Gastroesophageal sphincter (tissue), 4 donors: ENCODE results near the gene GLI2. TPM values are rescaled to one million over a fixed set of nuclear protein-coding genes. Genes with fewer than 3 reads are reported as not detected.

Experiments used
- ATAC-seq: fragments of 150-250 bp; one replicate; pipeline ENCODE4 v1.9.1; 2016; ENCODE audit warnings: mild to moderate bottlenecking, moderate library complexity
- H3K27ac ChIP-seq, 4 donors: fragments of 200-600 bp; sonication (generic) in 3 of 4; 1 replicate in 3 of 4; 2 replicates in 1 of 4; pipeline ENCODE4 v1.5.1; 2016 to 2019
- H3K27me3 ChIP-seq: fragments of 200-600 bp; sonication (generic); one replicate; pipeline ENCODE4 v1.5.1; 2019
- H3K36me3 ChIP-seq, 2 donors: fragments of 200-600 bp; sonication (generic); one replicate each; pipeline ENCODE4 v1.5.1; 2019; ENCODE audit warnings: control low read depth in 1 of 2
- H3K4me1 ChIP-seq, 3 donors: fragments of 200-600 bp; sonication (generic); 1 replicate in 2 of 3; 2 replicates in 1 of 3; pipeline ENCODE4 v1.5.1; 2016 to 2019; ENCODE audit warnings: control low read depth in 2 of 3
- H3K4me3 ChIP-seq, 2 donors: fragments of 200-600 bp; sonication (generic); one replicate each; pipeline ENCODE4 v1.5.1; 2019; ENCODE audit warnings: mild to moderate bottlenecking in 1 of 2, moderate library complexity in 1 of 2
- H3K9me3 ChIP-seq, 3 donors: fragments of 200-600 bp; sonication (generic); one replicate each; pipeline ENCODE4 v1.5.1; 2017 to 2019; ENCODE audit warnings: control low read depth in 2 of 3
- EP300 ChIP-seq: sonication (generic); formaldehyde crosslinking; IDR thresholded peaks from one replicate; pipeline ENCODE4 v1.6.1; 2017; ENCODE audit warnings: antibody characterized with exemption, mild to moderate bottlenecking
- POLR2A ChIP-seq, 2 donors: fragments of 450-650 bp; IDR thresholded peaks; one replicate each; pipeline ENCODE4 v1.6.1; 2017; ENCODE audit warnings: antibody characterized with exemption in 2 of 2, mild to moderate bottlenecking in 2 of 2, moderate library complexity in 1 of 2
- POLR2AphosphoS5 ChIP-seq: sonication (generic); formaldehyde crosslinking; IDR thresholded peaks from one replicate; pipeline ENCODE4 v1.6.1; 2017; ENCODE audit warnings: antibody characterized with exemption
- WGBS, 2 donors: methylation state at CpG; one replicate each; pipeline ENCODE4 v1.1.5; 2018; ENCODE audit warnings: low coverage in 1 of 2; 5-methylcytosine and 5-hydroxymethylcytosine counted together
- total RNA-seq, 4 donors: library from RNA; depleted of rRNA; stranded (reverse); fragments of >200 nt; gene quantifications; one replicate each; pipeline ENCODE4 v1.1.0, GENCODE V29; 2016
- TF ChIP-seq, protein P1 (sequence below), 4 experiments: fragments of 200-600 bp in 2 of 4; fragments of 450-650 bp in 2 of 4; sonication (generic) in 1 of 4; IDR thresholded peaks; one replicate each; pipeline ENCODE4 v1.5.1; 2017 to 2019; ENCODE audit warnings: antibody characterized with exemption in 4 of 4, mild to moderate bottlenecking in 2 of 4, moderate library complexity in 2 of 4

The GLI2 gene
- total RNA-seq, 4 donors from 2014 or later, result 6.3 to 22.3 (median 11.0) TPM

DNA sequence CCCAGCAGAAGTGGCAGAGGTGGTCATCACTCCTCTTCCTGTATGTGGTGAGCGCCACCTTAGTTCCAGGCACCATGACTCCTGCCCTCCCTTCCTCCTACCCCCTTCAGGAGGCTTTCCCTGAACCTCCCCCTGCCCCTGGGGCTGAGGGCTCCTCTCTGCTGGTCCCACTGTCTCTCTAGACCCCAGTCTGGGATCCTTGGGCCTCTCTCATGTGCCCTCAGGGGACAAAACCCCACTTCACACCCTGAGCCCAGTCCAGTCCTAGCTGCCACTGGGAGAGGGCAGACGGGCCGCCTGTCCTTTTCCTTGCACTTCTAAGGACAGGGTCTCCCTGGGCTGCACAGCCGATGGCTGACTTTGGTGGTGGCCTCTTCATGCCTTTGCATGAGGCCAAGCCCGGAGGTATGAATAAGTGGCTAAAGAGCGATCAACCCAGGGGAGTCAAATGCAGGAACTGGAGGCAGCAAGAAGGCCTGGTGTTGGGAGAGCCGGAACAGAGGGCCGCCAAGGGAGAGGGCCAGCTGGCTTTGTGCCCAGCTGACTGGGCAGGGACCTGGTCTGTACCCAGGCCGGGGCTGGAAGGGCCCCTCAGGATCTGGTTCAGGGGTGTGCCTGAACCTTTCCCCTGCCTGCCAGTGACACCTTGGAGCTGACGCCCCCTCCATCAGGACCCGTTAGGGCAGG is 29.5 kb downstream of the GLI2 start:
- no peak for TF ChIP-seq POLR2AphosphoS5
- no peak for TF ChIP-seq EP300
- TF ChIP-seq POLR2A (IDR thresholded peaks at IDR 0.05), result no peak
- TF ChIP-seq, protein P1, sequence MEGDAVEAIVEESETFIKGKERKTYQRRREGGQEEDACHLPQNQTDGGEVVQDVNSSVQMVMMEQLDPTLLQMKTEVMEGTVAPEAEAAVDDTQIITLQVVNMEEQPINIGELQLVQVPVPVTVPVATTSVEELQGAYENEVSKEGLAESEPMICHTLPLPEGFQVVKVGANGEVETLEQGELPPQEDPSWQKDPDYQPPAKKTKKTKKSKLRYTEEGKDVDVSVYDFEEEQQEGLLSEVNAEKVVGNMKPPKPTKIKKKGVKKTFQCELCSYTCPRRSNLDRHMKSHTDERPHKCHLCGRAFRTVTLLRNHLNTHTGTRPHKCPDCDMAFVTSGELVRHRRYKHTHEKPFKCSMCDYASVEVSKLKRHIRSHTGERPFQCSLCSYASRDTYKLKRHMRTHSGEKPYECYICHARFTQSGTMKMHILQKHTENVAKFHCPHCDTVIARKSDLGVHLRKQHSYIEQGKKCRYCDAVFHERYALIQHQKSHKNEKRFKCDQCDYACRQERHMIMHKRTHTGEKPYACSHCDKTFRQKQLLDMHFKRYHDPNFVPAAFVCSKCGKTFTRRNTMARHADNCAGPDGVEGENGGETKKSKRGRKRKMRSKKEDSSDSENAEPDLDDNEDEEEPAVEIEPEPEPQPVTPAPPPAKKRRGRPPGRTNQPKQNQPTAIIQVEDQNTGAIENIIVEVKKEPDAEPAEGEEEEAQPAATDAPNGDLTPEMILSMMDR (IDR thresholded peaks at IDR 0.05), result no peak
- Histone ChIP-seq H3K27ac (peak overlapping the region in 3 of 4 donors; percentile 70 to 77 (median 73)), H3K27me3 (no peaks in the 10 kb centered on the region), H3K36me3 (no peaks in the 10 kb centered on the region), H3K4me1 (peaks cover 0 to 61% (median 16%) of the 10 kb centered on the region in 3 donors), H3K4me3 (no peak overlapping the region), H3K9me3 (no peaks in the 10 kb centered on the region)
- no peak for ATAC-seq
- 53% methylated on average over 3 of the region's 11 CpGs; no CpG with 5 or more reads in 1 of the 2 donors for WGBS, 2 donors

DNA sequence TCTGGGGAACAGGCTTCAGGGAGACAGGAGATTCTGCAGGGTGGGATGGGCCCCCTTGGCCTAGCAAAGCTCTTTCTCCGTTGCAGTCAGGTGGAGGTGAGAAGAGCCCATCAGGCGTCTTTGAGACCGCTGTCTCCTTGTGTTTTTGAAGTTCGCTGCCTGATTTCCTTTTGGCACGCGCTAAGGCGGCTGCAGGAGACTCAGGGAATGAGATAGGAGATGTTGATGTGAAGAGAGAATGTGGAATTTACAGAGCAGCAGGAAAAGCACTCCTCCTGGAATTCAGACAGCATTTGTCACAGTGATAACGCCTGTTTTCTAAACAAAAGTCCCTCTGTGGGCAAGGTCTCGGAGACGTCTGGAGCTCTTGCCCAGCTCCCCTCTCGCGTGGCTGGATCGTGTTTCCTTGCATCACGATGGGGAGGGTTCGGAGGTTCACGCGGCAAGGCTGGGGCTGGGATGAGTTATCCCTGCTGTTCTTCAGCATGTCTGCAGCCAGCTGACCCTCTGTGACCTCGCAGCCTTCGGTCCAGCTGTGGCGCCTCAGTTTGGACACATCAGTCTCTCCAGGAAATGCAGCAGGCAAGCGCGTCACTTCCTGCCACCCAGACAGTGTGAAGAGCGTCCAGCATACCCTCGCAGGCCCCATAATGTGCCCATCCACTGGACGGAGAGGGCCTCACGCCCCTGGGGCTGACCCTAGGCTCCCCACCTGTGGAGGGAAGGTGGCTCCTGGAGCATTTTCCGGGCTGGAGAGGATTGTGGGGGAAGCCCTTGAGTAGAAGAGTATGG is 30.2 kb downstream of the GLI2 start:
- Histone ChIP-seq H3K4me1 (peaks cover 0 to 59% (median 18%) of the 10 kb centered on the region in 3 donors), H3K27ac (peak overlapping the region in 3 of 4 donors; percentile 70 to 77 (median 73)), H3K4me3 (no peak overlapping the region), H3K9me3 (no peaks in the 10 kb centered on the region), H3K36me3 (no peaks in the 10 kb centered on the region), H3K27me3 (no peaks in the 10 kb centered on the region)
- 20 to 35% methylated on average over 2 of the region's 27 CpGs for WGBS, 2 donors
- TF ChIP-seq, protein P1 (IDR thresholded peaks at IDR 0.05), result no peak
- TF ChIP-seq EP300, result no peak
- no peak for TF ChIP-seq POLR2A (IDR thresholded peaks at IDR 0.05)
- peak; percentile 88 for TF ChIP-seq POLR2AphosphoS5
- ATAC-seq, result peak; percentile 91

DNA sequence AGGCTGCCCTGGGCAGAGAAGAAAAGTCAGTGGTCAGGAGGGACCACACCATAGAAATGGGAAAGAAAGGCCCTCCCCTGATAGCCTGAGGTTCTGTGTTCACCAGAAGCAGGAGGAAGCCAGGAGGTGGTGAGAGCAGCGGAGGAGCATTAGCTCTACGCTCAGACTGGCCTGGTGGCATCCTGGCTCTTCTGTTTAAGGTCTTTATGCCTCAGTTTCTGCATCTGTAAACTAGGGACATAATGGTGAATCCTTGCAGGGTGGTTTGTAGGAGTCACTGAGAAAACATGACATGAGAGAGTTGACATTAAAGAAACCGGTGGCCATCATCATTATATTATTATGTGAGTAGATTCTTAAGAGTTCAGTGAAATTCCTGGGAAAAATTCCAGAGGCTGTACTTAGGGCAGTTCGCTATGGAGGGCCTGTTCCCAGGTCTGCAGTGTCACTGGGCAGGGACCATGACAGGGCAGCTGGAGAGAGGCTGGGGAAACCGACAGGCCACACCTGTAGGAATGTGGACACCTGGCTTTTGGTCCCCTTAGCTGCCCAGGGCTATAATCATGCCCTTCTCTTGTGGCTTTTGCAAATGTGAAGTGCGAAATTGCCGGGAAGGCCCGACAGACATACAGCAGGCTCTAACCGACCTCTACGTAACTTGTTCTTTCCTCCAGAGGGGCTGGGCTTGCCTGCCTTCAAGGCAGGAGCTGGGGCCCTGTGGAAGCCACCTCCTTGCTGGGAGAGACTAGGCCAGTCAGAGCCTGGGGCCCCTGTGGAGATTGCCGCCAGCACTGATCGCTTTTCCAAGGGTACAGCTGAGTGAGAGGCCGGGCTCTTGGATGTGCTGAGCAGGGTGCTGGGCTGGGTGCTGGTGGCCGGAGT is 31.0 kb downstream of the GLI2 start:
- ATAC-seq, result no peak
- no peaks in the 10 kb centered on the region for H3K9me3 ChIP-seq
- TF ChIP-seq, protein P1 (IDR thresholded peaks at IDR 0.05), result no peak
- TF ChIP-seq POLR2AphosphoS5 (no peak), EP300 (no peak), POLR2A (IDR thresholded peaks at IDR 0.05) (no peak)
- WGBS, 2 donors, result 71 to 78% methylated on average over 4 to 5 of the region's 14 CpGs
- no peaks in the 10 kb centered on the region for H3K27me3 ChIP-seq
- peaks cover 0 to 59% (median 21%) of the 10 kb centered on the region in 3 donors for H3K4me1 ChIP-seq
- H3K36me3 ChIP-seq, result no peaks in the 10 kb centered on the region
- H3K27ac ChIP-seq, result peak overlapping the region in 3 of 4 donors; percentile 66 to 77 (median 73)
- H3K4me3 ChIP-seq, result no peak overlapping the region

DNA sequence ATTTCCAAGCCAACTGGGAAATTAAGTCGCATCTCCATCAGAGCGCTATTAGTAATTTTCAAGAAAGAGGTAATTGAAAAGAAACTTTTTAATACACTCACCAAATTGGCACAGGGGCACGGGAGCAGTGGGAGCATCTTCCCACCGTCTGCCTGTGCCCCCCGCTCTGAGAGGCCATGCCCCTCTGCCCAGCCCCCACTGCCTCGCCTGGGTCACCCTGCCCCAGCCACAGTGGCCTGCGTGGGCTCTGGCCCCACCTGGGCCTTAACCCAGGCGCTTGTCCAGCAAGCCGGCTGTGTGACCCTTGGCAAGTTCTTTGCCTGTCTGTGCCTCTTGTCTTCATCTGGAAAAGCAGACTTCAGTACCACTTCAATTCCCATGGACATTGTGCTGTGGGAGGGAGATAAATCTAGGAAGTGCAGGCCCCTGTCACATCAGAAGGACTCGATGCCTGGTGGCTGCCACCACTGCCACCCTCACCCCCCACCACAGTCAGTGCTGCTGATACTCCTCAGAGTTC is 31.9 kb downstream of the GLI2 start:
- TF ChIP-seq EP300 (no peak), POLR2AphosphoS5 (no peak), POLR2A (IDR thresholded peaks at IDR 0.05) (no peak)
- TF ChIP-seq, protein P1 (IDR thresholded peaks at IDR 0.05), result no peak
- Histone ChIP-seq H3K36me3 (no peaks in the 10 kb centered on the region), H3K27me3 (no peaks in the 10 kb centered on the region), H3K4me1 (peaks cover 0 to 62% (median 21%) of the 10 kb centered on the region in 3 donors), H3K4me3 (no peak overlapping the region), H3K9me3 (no peaks in the 10 kb centered on the region), H3K27ac (peak overlapping the region in 1 of 4 donors; percentile 73)
- 87% methylated on average over 3 of the region's 10 CpGs; no CpG with 5 or more reads in 1 of the 2 donors for WGBS, 2 donors
- ATAC-seq, result no peak
